CD4-positive, alpha-beta T cell treated with Interleukin-2 at 100 ng/mL for 4 hours (primary cell): ENCODE data around the gene RANBP17.
"Not testable (repeated sequence)": the region's sequence is repeated elsewhere in the genome, so short reads cannot be mapped to it uniquely, and the experiment has no call there.

Source experiments
- DNase-seq: peaks from one replicate; pipeline ENCODE4 v3.0.0-alpha.2; 2020; ENCODE audit warnings: low spot score

Gene RANBP17

DNA sequence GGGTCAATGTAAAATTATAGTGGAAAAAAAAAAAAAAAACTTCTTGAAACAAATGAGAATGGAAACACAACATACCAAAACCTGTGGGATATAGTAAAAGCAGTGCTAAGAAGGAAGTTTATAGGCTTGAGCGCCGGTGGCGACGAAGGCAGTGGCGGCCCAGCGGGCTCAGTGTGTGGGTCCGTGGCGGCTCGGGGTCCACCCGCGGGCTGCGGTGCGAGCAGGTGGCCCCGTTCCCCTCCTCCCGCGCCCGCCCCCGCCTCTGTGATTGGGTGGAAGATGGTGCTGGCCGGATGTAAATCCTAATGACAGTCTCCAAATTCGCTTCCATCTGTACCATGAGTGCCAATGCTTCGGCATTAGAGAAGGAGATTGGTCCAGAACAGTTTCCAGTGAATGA, 389.7 kb downstream of the RANBP17 start:
- DNase-seq: no peak

DNA sequence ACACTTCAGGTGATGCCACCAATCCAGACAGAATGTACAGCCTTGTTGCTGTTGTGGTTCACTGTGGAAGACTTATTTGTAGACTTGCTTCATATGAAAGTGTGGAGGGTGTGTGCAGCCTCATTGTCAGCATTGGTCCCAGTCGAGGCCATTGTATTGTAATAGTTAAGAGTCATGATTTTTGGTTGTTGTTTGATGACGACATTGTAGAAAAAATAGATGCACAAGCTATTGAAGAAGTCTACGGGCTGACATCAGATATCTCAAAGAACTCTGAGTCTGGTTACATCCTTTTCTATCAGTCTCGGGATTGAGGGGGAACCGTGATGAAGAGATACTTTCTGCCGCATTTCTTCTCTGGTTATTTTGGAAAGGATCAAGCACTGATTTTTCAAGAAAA, 390.9 kb downstream of the RANBP17 start:
- no peak for DNase-seq

DNA sequence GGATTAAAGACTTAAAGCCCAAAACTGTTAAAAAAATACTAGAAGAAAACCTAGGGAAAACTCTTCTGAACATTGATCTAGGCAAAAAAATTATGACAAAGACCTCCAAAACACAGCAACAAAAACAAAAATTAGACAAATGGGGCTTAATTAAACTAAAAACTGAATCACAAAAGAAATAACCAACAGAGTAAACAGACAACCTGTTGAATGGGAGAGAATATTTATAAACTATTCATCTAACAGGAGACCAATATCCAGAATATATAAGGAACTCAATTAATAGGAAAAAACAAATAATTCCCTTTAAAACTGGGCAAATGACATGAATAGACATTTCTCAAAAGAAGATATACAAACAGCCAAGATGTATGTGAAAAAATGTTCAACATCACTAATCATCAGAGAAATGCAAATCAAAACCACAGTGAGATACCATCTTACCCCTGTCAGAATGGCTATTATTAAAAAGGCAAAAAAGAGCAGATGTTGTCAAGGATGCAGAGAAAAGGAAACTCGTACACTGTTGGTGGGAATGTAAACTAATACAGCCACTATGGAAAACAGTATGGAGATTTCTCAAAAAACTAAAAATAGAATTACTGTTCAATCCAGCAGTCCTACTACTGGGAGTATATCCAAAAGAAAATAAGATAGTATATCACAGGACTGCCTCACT, 397.1 kb downstream of the RANBP17 start:
- no peak for DNase-seq

DNA sequence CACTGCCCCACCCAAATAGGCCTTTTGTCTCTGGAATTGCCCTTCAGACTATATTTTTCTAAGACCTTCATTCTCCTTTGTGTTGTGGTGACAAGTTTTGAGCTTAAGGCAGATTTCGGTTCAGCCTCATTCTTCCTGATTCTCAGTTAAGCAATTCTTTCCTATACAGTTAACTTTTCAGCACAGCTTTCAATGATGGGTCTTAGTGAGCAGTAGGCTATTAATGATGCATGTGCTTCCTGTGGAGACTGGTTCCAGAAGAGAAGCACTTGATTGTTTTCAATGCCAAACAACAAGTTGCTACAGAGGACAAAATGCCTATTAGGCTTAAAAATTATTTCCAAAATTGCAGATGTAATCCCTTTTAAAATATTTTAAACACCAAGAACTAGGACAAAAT, 399.5 kb downstream of the RANBP17 start:
- DNase-seq: no peak

DNA sequence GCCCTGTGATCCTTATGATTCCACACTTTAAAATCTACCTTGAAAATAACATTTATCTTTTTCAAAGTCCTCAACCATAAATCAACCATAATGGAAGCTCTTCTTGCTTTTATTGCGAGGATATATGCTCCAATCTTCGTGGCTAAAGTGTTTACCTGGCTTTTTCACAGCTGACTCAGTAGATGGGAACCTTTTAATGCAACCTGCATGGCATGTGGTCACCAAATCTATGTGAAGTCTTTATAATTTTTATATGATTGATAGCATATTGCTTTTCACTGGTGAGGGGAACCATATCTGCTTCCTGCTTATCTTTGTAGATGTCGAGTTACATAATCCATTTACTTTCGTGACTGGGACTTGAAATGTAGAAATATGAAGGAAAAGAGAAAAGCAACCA, 400.1 kb downstream of the RANBP17 start:
- no peak for DNase-seq

DNA sequence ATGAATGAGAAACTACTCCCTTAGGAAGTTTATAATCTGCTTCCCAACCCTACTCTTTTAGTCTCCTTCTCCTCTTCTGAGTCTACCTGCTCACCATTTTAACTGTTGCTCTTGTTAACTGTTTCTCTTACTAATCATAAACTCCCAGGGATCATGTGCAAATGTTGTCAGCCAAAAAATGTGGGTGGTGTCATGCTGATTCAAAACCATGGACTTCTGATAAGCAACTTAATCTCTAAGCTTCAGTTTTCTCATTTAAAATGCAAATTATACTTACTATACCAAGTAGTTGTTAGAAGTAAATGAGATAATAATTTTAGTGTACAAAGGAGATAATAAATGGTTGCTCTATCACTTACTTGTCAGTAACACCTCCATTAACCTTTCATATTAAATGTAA, 401.4 kb downstream of the RANBP17 start:
- no peak for DNase-seq

DNA sequence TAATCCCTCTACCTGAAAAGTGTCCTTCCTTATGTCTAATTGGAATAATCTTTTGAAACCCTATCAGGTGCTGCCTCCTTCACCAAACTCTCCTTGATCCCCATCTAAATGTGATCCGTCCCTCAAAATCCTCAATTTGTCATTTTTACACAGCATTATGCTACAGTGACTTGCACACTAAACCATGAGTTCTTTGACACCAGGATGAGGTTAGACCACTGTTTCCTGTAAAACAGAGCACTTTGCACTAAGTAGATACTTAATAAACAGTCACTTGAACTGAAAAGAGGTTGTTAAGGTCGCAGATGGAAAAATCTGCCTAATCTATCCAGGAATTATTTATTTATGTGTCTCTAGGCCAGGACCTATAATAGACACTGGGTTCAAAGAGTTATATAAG, 403.0 kb downstream of the RANBP17 start:
- no peak for DNase-seq

DNA sequence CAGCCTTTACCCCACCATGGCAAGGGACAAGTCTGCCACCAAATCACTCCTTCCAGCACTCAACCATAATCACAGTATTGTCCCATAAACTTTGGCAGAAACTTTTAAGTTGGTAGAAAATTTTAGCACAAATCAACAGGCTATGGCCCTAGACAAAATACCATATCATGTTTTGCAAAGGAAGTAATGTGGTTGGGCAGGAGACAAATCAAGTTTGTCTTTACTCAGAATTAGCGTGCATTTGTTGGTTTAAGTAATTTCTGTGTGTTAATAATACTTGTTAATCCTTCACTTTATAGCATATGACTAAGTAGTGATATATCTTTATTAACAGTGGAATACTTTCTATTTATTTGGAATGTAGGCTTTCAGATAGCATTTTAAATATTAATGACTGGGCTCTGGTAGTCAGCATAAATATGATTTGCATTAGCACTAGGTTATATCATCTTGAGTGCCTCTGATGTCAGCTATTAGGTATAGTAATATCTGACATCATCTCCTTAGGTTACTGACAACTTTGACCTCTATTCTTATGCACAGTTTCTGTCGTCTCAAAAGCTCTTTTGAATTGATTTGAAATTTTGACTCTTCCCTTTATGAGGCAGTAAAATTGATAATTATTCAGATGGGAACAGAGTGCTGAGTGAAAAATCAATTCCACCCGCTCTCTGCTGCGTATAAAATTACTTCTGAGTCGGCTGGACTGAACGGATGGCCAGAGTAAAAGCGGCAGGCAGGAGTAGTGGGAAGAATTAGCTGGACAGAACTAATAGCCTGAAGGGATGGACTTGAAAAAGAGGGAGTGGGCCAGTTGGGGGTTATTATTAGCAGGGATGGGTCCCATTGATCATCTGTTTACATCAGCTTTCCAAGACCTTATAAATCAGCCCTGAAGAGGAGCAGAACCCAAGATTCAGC, 407.1 kb downstream of the RANBP17 start:
- DNase-seq: no peak

DNA sequence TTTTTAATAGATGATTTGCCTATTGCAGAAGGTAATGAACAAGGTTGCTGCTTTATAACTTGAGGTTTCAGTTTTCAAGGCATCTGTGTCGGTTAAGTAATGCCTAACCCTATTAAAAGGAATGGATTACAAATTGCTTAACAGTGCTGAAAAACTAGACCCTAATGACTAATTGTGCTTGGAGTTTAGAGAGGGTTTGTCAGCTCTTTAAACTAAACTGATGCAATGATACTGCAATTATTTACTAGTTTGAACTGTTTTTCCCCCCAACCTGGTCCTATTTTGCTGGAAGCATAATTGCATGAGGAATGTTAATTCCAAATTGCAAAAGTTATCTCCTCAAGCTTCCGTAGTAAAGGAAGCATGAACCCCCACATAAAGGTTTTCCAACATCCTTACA, 407.9 kb downstream of the RANBP17 start:
- DNase-seq: no peak

DNA sequence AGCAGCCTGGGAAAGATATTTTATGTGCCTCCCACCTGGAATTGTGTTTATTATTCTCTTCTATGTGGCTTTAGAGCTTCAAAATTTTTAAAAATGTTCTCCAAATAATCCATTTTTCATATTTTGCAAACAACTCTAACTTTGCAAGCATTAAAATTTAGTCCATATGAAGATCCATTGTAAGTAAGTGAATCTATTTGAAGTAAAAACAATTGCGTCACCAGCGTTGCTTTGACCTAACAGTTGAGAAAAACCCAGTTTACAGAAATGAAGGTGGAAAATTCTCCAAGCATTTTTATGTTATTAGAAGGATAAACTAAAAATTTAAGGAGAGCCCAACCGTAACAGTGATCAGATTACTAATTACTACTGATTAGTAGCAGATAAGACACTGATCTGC, 408.3 kb downstream of the RANBP17 start:
- no peak for DNase-seq

DNA sequence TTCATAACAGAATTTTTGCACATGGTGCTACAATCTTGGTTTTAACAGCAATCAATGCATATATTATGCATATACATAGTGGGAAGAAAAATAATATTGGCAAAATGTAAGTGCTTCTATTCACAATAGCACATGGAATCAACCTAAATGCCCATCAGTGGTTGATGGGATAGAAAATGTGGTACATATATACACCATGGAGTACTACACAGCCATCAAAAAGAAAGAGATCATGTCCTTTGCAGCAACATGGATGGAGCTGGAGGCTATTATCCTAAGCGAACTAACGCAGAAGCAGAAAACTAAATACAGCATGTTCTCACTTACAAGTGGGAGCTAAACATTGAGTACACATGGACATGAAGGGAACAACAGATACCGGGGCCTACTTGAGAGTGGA, 410.0 kb downstream of the RANBP17 start:
- no peak for DNase-seq

DNA sequence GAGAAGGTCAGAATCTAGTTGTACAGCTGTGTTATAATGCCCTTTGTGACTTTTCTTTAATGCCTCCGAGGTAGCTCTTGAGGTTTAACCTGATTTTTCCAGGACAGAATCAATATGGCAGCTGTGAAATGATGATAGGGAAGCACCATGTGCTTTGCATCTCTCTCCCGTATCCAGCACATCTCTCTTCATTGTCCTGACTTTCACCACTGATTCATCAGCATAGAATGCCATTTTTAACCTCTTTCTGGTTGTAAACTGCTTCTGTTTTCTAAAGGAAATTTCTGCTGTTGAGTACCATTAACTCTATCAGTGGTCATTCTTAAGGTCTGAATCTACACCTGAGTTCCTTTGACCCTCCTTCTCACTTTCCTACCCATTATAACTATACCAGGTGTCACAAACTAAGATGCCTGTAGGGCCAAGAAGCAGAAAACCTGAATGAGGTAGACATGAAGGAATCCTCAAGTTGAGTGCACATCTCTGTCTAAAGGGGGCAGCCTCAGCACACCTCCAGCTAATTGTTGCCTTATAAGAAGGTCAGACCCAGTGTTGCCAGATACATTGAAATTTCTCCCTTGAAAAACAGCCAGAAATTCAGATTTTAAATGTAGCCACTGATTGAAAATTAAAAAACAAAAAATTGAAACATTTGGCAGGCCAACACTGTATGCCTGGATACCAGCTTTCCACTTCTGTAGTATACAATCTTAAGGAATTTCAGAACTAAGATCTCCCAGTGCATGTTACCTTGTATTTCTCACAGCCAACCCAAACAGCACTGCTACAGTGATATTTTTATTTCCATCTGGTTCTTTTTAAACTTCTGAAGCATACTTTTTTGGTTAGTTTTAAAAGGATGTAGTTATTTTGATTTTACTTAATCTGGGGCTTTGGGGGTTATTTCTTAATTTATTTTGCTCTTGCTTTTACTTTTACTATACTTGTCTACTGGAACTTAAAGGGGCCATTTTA, 411.5 kb downstream of the RANBP17 start:
- DNase-seq: no peak

DNA sequence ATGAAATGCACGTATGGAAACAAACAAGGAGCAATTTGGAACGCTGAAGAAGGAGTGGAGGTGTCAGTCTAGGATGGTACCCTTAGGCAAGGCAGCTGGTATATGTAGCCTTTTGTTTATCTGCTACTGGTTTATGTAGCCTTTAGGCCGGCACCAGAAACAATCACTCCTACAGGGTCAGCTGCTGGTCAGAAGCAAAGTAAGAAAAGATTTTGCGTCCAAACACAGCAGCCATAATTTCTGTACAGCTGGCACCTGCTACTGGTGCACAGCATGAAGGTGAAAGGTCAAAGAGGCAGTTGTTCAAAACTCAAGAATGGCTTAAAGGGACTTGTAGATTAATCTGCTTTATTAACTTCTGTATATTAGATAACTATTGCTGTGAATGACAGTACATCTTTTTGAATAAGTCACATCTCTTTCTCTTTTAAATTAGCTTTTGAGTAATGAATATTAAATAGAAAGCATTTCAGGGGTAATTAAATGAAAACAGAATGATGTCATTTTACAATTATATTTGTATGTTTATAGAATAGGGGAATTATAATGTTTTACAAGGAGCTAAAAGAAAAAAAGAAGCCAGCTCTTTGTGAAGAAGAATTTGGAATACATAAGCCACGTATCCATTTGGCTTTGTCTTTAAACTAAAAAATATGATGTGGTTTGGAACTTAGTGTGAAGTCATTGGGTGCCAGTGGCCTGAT, 414.2 kb downstream of the RANBP17 start:
- DNase-seq: no peak

DNA sequence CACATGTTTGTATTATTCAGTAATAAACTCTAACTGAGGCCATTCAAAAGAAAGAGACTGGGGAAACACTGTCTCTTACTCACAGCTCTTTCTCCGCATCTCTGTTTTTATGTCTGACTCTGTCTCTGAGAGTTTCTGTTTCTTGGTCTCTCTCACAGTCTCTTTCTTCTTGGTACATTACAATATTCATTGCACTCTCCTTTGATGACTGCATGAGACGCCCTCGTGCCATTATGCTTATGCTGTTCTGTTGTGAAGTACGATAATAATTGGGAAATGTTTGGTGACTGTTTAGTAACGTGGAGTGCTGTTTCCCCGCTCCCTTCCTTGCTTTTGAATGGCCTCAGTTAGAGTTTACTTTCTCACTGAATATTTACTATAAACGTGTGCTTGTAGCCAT, 421.9 kb downstream of the RANBP17 start:
- no peak for DNase-seq

DNA sequence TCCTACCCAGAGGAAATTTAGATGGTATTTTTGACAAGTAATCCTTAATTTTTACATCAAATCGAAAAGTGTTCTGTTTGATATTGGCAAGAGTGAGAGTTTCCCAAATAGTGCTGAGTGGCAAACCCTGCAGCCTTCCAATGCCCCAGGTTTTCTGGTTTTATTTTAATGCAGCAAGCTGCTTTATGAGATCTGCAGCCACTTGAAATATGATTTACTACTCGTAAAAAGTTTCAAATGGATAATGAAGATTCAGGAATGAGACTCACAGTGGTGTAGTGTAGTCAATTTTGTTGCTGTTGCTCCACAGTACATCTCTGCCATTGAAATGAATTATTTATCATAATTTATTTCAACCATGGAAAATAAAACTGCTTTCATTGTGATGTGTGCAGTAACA, 423.6 kb downstream of the RANBP17 start:
- no peak for DNase-seq

DNA sequence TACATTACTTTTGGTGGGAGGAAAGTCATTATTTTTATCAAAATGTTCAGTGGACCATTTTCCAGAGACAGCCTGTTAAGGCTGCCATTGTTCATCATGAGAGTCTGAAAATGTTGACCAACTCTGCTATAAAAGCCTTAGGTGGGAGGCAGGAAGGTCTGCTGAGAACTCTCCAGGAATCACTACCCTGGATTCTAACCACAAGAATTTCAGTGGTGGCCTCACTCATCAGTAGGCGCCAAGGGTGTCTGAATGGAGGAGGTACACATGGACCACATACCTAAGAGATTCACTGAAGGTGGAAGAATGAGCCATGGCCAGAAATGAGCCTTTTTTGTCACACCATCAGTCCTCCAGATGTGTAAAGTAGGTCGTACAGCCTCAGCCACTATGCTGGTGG, 426.2 kb downstream of the RANBP17 start:
- no peak for DNase-seq

DNA sequence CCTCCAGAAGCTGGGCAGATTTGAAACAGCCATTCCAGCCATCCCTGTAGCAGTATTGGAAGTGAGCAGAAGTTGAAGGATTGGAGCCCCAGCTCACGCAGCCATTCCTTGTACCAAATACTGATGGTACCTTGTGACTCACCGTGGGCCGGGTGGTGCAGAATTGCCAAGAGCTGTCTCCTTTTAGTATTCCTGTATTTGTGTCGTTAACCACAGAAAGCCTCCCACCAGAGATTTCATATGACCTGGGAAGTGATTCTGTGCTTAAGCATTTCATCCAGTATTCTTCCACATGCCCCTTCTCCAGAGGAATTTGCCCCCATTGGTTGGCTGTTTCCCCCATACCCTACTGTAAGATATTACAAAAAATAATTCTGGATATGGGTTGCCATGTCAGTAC, 429.6 kb downstream of the RANBP17 start:
- no peak for DNase-seq

DNA sequence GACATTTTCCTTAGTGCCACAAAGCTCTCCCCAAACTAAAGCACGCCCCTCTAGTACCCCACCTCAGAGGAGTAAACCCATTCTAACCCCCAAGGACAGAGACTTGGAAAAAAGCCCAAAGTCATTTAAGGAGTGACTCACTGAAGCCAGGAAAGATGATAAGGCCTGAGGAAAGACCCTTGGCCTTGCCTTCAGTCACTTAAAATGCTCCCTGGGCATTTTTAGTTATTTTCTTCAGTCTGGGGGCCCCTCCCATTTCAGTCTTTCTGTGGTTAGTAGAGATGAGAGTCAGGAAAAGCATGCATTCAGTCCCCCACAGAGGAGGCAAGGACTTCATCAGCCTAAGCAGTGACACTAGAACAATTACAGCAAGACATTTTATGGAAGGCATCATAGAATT, 433.5 kb downstream of the RANBP17 start:
- DNase-seq: no peak

DNA sequence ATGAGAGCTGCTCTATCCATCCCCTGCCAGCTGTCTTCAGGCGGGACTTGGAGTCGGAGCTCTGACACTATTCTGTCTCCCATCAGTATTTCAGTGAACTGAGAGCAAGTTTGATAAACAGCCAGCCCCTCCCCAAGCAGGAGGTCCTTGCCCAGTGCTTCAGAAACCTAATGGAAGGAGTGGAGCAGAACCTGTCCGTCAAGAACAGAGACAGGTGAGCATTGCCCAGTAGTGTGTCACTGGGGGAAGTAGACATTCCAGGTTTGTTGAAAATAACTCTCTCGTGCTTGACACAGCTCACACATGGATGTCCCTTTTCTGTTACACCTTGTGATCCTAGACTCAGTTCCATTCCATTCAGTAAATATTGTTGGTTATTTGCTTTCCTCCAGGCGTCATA, 434.0 kb downstream of the RANBP17 start:
- no peak for DNase-seq

DNA sequence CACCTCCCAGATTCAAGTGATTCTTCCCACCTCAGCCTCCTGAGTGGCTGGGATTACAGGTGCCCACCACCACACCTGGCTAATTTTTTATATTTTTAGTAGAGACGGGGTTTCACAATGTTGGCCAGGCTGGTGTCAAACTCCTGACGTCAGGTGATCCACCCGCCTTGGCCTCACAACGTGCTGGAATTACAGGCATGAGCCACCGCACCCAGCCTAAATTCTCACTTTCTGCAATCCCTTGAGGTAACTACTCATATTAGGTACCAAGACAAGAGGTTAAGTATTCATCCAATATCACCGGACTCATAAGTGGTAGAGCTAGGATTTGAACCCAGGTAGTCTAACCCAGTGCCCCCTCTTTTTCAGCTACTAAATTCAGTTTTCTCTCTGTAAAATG, 436.1 kb downstream of the RANBP17 start:
- not testable (repeated sequence) for DNase-seq

DNA sequence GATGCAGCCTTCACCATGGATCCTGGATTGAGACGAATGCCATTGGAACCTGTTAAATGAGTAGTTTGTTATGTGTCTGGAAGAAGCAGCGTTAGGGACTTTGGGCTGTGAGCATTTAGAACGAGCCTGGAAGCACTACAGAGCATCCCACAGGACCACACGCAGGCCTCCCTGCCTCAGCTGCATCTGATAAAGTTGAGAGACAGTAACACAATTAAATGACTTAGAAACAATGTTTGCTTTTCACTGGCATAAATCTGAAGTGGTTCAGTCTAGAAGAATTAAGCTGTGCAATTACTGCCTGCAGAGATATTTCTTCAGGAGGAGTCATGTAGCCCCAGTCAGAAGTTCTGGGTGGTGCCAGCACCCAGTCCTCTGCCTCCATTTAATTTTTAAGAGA, 437.4 kb downstream of the RANBP17 start:
- DNase-seq: no peak

DNA sequence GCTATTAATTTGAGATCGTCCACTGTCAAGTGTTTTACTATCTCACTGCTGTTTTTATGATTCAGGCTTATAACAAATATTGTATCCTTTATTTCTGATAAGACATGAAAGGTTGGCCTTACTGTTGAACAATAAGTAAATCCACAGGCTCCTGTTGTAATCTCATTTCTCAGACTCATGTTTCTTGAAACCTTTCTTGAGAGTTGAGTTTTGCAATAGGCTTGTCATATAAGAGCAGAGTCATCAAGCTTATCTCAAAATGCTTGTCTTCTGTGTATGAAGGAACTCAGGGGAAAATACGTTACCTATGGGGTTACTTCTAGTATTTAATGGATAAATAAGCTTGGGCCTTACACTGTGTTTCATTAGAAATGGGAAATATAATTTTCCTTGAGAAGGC, 438.0 kb downstream of the RANBP17 start:
- no peak for DNase-seq
